ENCODE results near the gene ALLC.
A peak's percentile ranks its signal among the peaks of the same experiment; 100 is the strongest.

The ALLC gene

GRCh38 chr2:3637311-3637675, 20.7 kb upstream of the ALLC start:
- Histone ChIP-seq H3K9me3 (no peaks in the 10 kb centered on the region), H3K36me3 (no peaks in the 10 kb centered on the region), H3K4me3 (no peak overlapping the region), H3K27me3 (peaks cover 0 to 7% of the 10 kb centered on the region in 2 donors), H3K4me1 (no peaks in the 10 kb centered on the region), H3K27ac (no peak overlapping the region)
- intact Hi-C loops (cut with DNase I; ENCODE audit: low total_unique reads) = no loop called here
- DNase-seq = peak; percentile 3 to 51
- TF ChIP-seq, protein P1, sequence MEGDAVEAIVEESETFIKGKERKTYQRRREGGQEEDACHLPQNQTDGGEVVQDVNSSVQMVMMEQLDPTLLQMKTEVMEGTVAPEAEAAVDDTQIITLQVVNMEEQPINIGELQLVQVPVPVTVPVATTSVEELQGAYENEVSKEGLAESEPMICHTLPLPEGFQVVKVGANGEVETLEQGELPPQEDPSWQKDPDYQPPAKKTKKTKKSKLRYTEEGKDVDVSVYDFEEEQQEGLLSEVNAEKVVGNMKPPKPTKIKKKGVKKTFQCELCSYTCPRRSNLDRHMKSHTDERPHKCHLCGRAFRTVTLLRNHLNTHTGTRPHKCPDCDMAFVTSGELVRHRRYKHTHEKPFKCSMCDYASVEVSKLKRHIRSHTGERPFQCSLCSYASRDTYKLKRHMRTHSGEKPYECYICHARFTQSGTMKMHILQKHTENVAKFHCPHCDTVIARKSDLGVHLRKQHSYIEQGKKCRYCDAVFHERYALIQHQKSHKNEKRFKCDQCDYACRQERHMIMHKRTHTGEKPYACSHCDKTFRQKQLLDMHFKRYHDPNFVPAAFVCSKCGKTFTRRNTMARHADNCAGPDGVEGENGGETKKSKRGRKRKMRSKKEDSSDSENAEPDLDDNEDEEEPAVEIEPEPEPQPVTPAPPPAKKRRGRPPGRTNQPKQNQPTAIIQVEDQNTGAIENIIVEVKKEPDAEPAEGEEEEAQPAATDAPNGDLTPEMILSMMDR (IDR thresholded peaks at IDR 0.05) = no peak

GRCh38 chr2:3637692-3638455, 20.1 kb upstream of the ALLC start:
- Histone ChIP-seq H3K4me1 (no peaks in the 10 kb centered on the region), H3K4me3 (no peak overlapping the region), H3K27me3 (peaks cover 0 to 7% of the 10 kb centered on the region in 2 donors), H3K9me3 (no peaks in the 10 kb centered on the region), H3K27ac (no peak overlapping the region), H3K36me3 (no peaks in the 10 kb centered on the region)
- intact Hi-C loops (cut with DNase I; ENCODE audit: low total_unique reads) = no loop called here
- TF ChIP-seq, protein P1 (IDR thresholded peaks at IDR 0.05) = no peak
- DNase-seq = peak; percentile 13 to 53

DNA sequence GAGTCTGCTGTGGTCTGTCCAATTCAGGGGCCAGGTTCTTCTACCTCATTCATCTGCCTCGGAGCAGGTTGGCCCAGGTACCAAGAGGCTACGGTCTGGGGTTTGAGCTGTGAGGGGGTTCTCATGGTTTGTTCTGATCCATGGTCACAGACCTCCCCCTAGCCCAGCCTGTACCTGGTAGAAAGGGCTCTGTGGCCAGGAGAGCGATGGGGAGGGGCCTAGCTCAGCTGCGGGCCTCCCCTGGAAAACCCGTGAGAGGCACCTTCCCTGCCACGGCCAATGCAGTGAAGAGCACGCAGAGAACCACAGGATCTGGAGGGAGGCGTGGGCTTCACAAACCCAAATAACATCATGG, 19.6 kb upstream of the ALLC start:
- TF ChIP-seq, protein P1 (IDR thresholded peaks at IDR 0.05) = no peak
- H3K9me3 ChIP-seq = no peaks in the 10 kb centered on the region
- H3K4me3 ChIP-seq = no peak overlapping the region
- no peak for DNase-seq
- no peak overlapping the region for H3K27ac ChIP-seq
- no peaks in the 10 kb centered on the region for H3K4me1 ChIP-seq
- intact Hi-C loops (cut with DNase I; ENCODE audit: low total_unique reads) = no loop called here
- H3K27me3 ChIP-seq = peaks cover 0 to 7% of the 10 kb centered on the region in 2 donors
- no peaks in the 10 kb centered on the region for H3K36me3 ChIP-seq

DNA sequence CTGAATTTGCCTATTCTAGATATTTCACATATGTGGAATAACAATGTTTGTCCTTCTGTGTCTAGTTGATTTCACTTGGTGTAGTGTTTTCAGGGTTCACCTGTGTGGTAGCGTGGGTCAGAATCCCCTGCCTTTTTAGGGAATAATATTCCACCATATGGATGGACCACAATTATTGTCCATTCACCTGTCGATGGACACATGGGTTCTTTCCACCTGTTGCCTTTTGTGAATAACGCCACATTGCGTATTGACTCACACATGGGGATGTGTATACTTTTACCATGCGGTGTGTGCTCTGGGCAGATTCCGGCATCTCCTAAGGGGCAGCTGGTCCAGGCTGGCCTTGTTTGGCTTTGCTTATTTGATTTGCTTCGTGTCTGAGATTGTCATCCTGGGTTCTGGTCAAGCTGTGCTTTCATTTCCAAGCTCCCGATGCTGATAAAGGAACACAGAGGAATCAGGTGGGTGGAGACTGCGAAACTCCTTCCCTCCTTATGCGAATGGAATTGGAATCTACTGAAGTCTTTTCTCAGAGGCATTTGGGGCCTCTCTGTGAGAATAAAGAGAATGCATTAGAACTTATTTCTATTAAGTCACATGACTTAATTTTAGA, 18.9 kb upstream of the ALLC start:
- Histone ChIP-seq H3K27ac (no peak overlapping the region), H3K4me3 (no peak overlapping the region), H3K4me1 (no peaks in the 10 kb centered on the region), H3K9me3 (no peaks in the 10 kb centered on the region), H3K27me3 (peaks cover 0 to 7% of the 10 kb centered on the region in 2 donors), H3K36me3 (no peaks in the 10 kb centered on the region)
- TF ChIP-seq, protein P1 (IDR thresholded peaks at IDR 0.05) = no peak
- intact Hi-C loops (cut with DNase I; ENCODE audit: low total_unique reads) = no loop called here
- peak in 1 of 2 donors; percentile 3 for DNase-seq

- intact Hi-C loops (cut with DNase I; ENCODE audit: low total_unique reads) = no loop called here
- TF ChIP-seq, protein P1 (IDR thresholded peaks at IDR 0.05) = no peak
- Histone ChIP-seq H3K36me3 (no peaks in the 10 kb centered on the region), H3K9me3 (no peaks in the 10 kb centered on the region), H3K4me1 (no peaks in the 10 kb centered on the region), H3K27me3 (peaks cover 0 to 7% of the 10 kb centered on the region in 2 donors), H3K4me3 (no peak overlapping the region), H3K27ac (no peak overlapping the region)
- DNase-seq = peak; percentile 15 to 28
Observed at GRCh38 chr2:3639653-3640052, 18.3 kb upstream of the ALLC start.
